HCT116 (cell line): ENCODE measurements around the gene ARHGAP8.

ENCODE experiments used
- JUND ChIP-seq: IDR thresholded peaks from 2 replicates; pipeline ENCODE4 v1.6.1; 2012
- TF ChIP-seq, protein P1 (sequence below), 3 experiments: fragments of 200-600 bp in 1 of 3; sonication (generic) in 1 of 3; IDR thresholded peaks in 2 of 3; conservative IDR thresholded peaks in 1 of 3; 2 replicates each; pipeline ENCODE4 v1.5.1; 2012 to 2017; ENCODE audit warnings: low read depth in 2 of 3, low read length in 2 of 3, antibody characterized with exemption in 1 of 3, borderline replicate concordance in 1 of 3, control low read depth in 1 of 3, mild to moderate bottlenecking in 1 of 3, mixed read lengths in 1 of 3, mixed run types in 1 of 3, moderate library complexity in 1 of 3; ENCODE audit not compliant: insufficient read depth in 1 of 3

DNA sequence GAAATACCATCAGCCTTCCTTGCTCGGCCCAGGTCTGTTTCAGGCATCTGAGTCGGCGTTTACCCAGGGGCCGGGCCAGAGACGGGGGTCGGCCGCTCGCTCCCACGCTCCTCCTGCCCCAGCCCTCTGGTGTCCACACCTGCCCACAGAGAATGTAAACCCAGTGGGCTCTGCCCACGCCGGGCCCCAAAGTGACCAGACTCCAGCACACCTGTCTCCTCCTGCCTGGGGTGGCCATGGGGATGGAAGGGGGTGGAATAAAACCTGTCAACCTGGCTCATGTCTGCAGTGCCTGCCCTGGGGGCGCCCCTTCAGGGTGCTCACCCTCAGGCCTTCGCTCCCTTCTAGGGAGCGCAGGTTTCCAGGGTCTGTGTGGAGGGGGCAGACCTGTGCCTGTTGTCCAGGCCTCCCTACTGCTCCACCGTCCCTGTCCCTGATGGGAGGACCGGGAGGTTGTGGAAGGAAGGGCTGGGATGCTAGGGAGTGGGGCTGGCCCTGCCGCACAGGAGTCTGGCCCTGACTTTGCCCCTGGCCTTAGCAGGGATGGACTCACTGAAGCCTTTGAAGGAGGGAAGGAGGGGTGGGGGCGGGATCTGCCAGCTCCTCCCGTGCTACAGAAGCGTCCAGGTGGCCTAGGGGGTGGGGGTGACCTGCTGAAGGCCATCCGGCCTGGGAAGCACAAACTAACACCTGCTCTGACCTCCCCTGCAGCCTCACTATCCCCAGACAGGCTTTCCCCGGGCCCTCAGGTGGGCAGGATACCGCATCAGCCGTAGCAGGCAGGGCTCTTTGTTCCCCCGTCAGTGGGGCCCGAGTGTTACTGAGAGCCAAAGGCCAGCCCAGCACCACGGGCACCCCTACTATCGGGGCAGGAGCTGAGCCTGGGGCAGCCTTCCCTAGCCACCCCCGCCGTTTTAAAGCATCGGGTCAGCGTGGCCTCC lies 14.7 kb upstream of the ARHGAP8 start:
- TF ChIP-seq JUND = no peak
- TF ChIP-seq, protein P1, sequence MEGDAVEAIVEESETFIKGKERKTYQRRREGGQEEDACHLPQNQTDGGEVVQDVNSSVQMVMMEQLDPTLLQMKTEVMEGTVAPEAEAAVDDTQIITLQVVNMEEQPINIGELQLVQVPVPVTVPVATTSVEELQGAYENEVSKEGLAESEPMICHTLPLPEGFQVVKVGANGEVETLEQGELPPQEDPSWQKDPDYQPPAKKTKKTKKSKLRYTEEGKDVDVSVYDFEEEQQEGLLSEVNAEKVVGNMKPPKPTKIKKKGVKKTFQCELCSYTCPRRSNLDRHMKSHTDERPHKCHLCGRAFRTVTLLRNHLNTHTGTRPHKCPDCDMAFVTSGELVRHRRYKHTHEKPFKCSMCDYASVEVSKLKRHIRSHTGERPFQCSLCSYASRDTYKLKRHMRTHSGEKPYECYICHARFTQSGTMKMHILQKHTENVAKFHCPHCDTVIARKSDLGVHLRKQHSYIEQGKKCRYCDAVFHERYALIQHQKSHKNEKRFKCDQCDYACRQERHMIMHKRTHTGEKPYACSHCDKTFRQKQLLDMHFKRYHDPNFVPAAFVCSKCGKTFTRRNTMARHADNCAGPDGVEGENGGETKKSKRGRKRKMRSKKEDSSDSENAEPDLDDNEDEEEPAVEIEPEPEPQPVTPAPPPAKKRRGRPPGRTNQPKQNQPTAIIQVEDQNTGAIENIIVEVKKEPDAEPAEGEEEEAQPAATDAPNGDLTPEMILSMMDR (IDR thresholded peaks at IDR 0.05 in 2 of 3, conservative IDR thresholded peaks at IDR 0.05 in 1 of 3; ENCODE audit: borderline replicate concordance in 1 of 3, insufficient read depth in 1 of 3, low read depth in 2 of 3, low read length in 2 of 3) = no peak
